Heart right ventricle (tissue), 16 donors: Measurements from ENCODE around the gene ARID5B. TPM values are rescaled to one million over a fixed set of nuclear protein-coding genes. Genes with fewer than 3 reads are reported as not detected.

ENCODE experiments used
- ATAC-seq, 8 donors: fragments of 200-7000 bp; cut with Tn5 transposase; one replicate each; pipeline ENCODE4 v1.9.1; 2020; ENCODE audit warnings: mild to moderate bottlenecking in 8 of 8, moderate library complexity in 8 of 8, moderate number of reproducible peaks in 1 of 8
- DNase-seq, 2 donors: peaks; one replicate each; pipeline ENCODE4 v3.0.0-alpha.2; 2020
- H3K27ac ChIP-seq, 10 donors: fragments of 200-600 bp; sonication (generic) in 2 of 10; one replicate each; pipeline versions ENCODE4 v1.5.0 to v1.8.0; 2020 to 2022; ENCODE audit warnings: mild to moderate bottlenecking in 3 of 10
- H3K27me3 ChIP-seq, 7 donors: fragments of 200-600 bp; one replicate each; pipeline ENCODE4 v1.8.0; 2021 to 2022; ENCODE audit warnings: mild to moderate bottlenecking in 2 of 7
- H3K36me3 ChIP-seq, 9 donors: fragments of 200-600 bp; sonication (generic) in 1 of 9; one replicate each; pipeline versions ENCODE4 v1.5.0 to v1.8.0; 2020 to 2022; ENCODE audit warnings: mild to moderate bottlenecking in 2 of 9
- H3K4me1 ChIP-seq, 9 donors: fragments of 200-600 bp; sonication (generic) in 1 of 9; one replicate each; pipeline versions ENCODE4 v1.5.0 to v1.8.0; 2020 to 2022; ENCODE audit warnings: mild to moderate bottlenecking in 4 of 9
- H3K4me3 ChIP-seq, 10 donors: fragments of 200-600 bp; sonication (generic) in 2 of 10; one replicate each; pipeline versions ENCODE4 v1.5.0 to v1.8.0; 2020 to 2022; ENCODE audit warnings: mild to moderate bottlenecking in 7 of 10, moderate library complexity in 2 of 10
- H3K9me3 ChIP-seq, 11 donors: fragments of 200-600 bp in 10 of 11; sonication (generic) in 2 of 11; one replicate each; pipeline versions ENCODE4 v1.5.0 to v1.8.0; 2013 to 2022; ENCODE audit warnings: mild to moderate bottlenecking in 2 of 11, control low read depth in 1 of 11, moderate library complexity in 1 of 11
- WGBS, 2 donors: extraction: QIAGEN DNeasy Blood & Tissue Kit; methylation state at CpG; one replicate each; pipeline ENCODE4 v1.1.7; 2013; ENCODE audit warnings: inconsistent platforms in 1 of 2; 5-methylcytosine and 5-hydroxymethylcytosine counted together
- intact Hi-C, 10 donors: fragments of 100-400 bp; cut with DNase I; formaldehyde crosslinking; loops; one replicate each; pipeline versions ENCODE4 v1.11.1 to v1.14.2; 2022
- polyA plus RNA-seq, 2 donors: library from polyadenylated mRNA; stranded (reverse); fragments of 200-250 nt; gene quantifications; one replicate each; pipeline ENCODE4 v1.2.3, GENCODE V29; 2013
- total RNA-seq, 10 donors: library from RNA; stranded (reverse); fragmentation: NEBNext Ultra II Directional in 3 of 10; extraction: Animal tissue kit (Norgen Biotek cat#: 25700) in 3 of 10; gene quantifications; one replicate each; pipeline versions ENCODE4 v1.2.1 to v1.2.4, GENCODE V29; 2021 to 2023
- TF ChIP-seq, protein P1 (sequence below), 9 donors: fragments of 200-600 bp; sonication (generic) in 2 of 9; IDR thresholded peaks; one replicate each; pipeline versions ENCODE4 v1.5.0 to v1.8.0; 2021 to 2022; ENCODE audit warnings: antibody characterized with exemption in 9 of 9, mild to moderate bottlenecking in 5 of 9, moderate library complexity in 1 of 9
- donor health status: Arrhythmogenic right ventricular cardiomyopathy.
- donor health status: ischemic (EF 13 %, LVEDD 7.1; RV severe dilation, severe dysfunction).
- donor health status: healthy with polysubstance abuse.
- donor health status: DM: no; HTN: yes; CAD: no.
- donor health status: DM: no; HTN: no; CAD: no.
- donor health status: ischemic (EF 25% LVEDD 6.9; RV normal size, moderate dysfunction).
- donor health status: ischemic (EF 25% LVEDD 5.7; RV mildly dilated, moderate dysfunction).
- donor health status: healthy.
- donor health status: DM: yes; HTN: yes; CAD: no.
- donor health status: Ischemic cardiomyopathy.
- donor health status: ischemic (EF 35%, LVEDD 5.7; RV mildly dilated, moderate dysfunction).
- donor health status: nonischemic (EF 11% LVEDD 7.7; RV severe dilation, severe dysfunction).
- donor health status: DM: yes; HTN: yes; CAD: no.
- donor health status: PGD.
- donor health status: ischemic (EF 29% LVEDD 5.4; RV normal size, mild dysfunction).
- donor health status: nonischemic (EF 23%, LVEDD 6.1; RV moderate dilation, normal function).

Gene ARID5B
- total and polyA plus RNA-seq, 12 donors = 5.3 to 108 (median 25.5) TPM

DNA sequence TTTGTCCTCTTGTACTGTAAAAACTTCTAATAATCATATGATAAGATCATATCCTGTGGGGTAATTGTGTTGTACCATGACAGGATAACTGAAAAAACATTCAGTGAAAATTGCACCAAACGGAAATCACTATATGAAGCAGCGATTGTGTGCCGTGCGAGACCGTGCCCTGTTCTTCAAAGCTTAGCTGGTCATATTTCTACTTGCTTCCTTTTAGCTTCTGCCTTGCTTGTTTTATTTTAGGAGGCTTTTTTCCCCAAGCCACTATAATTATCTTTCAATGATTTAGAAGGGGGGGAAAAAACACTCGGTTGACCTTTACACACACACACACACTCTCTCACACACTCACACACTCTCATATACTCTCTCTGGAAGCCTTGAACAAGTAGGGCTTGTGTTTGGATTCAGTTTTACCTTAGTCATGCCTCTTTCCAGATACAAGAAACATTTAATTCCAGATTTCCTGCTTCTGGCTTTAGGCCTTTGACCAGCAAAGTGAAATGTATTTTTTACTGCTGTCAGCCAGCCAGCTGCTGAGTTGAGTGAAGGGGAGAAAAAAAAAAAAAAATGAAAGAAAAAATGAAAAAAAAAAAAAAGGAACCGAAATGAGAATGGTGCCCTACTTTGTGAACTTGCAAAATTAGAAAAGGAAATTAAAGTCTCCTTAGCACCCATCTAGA, 181.4 kb downstream of the ARID5B start:
- peak overlapping the region; percentile 63 to 93 (median 88) for H3K27ac ChIP-seq
- no peaks in the 10 kb centered on the region for H3K27me3 ChIP-seq
- H3K9me3 ChIP-seq = no peaks in the 10 kb centered on the region
- peaks cover 0 to 48% (median 14%) of the 10 kb centered on the region in 9 donors for H3K36me3 ChIP-seq
- peaks cover 18 to 69% (median 59%) of the 10 kb centered on the region in 9 donors for H3K4me1 ChIP-seq
- 3 to 12% methylated on average over 7 of the region's 7 CpGs for WGBS, 2 donors
- peak overlapping the region in 7 of 10 donors; percentile 1 to 27 (median 17) for H3K4me3 ChIP-seq
- peak; percentile 36 to 68 (median 54) for ATAC-seq
- DNase-seq = peak in 1 of 2 donors; percentile 43
- TF ChIP-seq, protein P1, sequence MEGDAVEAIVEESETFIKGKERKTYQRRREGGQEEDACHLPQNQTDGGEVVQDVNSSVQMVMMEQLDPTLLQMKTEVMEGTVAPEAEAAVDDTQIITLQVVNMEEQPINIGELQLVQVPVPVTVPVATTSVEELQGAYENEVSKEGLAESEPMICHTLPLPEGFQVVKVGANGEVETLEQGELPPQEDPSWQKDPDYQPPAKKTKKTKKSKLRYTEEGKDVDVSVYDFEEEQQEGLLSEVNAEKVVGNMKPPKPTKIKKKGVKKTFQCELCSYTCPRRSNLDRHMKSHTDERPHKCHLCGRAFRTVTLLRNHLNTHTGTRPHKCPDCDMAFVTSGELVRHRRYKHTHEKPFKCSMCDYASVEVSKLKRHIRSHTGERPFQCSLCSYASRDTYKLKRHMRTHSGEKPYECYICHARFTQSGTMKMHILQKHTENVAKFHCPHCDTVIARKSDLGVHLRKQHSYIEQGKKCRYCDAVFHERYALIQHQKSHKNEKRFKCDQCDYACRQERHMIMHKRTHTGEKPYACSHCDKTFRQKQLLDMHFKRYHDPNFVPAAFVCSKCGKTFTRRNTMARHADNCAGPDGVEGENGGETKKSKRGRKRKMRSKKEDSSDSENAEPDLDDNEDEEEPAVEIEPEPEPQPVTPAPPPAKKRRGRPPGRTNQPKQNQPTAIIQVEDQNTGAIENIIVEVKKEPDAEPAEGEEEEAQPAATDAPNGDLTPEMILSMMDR (IDR thresholded peaks at IDR 0.05) = no peak
- intact Hi-C loops = loop anchor here in 6 of 10 donors (2.0 to 5.0 kb wide), 3 partner anchors 34 to 181 kb away; partner anchors contain the start of gene ARID5B (in 1 of the 6)

DNA sequence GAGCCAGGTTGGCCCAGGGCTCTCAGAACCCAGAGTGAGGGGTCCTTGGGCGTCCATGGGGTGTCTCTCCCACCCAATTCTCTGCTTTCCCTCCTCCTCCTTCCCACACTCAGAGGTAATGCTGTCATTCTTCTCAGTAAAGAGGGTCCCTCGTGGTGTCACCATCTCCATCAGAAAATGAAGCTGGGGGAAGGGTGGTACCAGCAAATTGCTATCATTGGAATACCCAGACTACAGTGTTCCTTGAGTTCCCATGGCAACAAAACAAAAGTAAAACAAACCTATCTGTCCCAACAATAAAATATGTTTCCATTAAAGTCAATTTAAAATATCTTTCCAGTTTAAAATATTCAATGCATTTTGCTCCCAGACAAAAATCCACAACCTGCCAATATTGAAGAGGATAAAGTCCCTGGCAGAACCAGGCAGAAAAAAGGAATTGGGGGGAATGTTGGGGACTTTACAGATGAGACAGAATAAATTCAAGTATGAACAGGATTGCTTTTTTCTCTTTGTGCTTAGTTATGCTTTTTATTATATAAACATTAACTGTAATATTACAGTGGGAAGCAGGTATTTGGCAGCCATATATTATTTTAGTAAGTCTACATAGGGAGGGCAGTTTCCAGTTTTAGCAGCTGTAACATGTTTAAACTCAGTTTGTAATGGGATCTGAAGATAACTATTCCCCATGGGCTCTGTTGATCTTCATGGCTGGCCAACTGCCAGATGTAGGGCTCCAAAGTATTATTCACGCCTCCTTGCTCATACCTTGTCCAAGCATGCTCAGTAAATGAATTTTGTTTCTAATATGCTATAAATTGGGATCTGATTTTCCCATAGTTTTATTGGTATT, 182.1 kb downstream of the ARID5B start:
- Histone ChIP-seq H3K27ac (peak overlapping the region; percentile 63 to 93 (median 88)), H3K4me3 (peak overlapping the region in 5 of 10 donors; percentile 1 to 27 (median 14)), H3K4me1 (peaks cover 18 to 62% (median 55%) of the 10 kb centered on the region in 9 donors), H3K9me3 (no peaks in the 10 kb centered on the region), H3K27me3 (no peaks in the 10 kb centered on the region), H3K36me3 (peaks cover 0 to 49% (median 21%) of the 10 kb centered on the region in 9 donors)
- ATAC-seq = peak; percentile 65 to 86 (median 82)
- WGBS, 2 donors = 27% methylated on average over 3 of the region's 3 CpGs
- DNase-seq = peak; percentile 42 to 81
- TF ChIP-seq, protein P1 (IDR thresholded peaks at IDR 0.05) = no peak
- intact Hi-C loops = loop anchor here in 6 of 10 donors (2.0 to 5.0 kb wide), 3 partner anchors 35 to 181 kb away; partner anchors contain the start of gene ARID5B (in 1 of the 6)

DNA sequence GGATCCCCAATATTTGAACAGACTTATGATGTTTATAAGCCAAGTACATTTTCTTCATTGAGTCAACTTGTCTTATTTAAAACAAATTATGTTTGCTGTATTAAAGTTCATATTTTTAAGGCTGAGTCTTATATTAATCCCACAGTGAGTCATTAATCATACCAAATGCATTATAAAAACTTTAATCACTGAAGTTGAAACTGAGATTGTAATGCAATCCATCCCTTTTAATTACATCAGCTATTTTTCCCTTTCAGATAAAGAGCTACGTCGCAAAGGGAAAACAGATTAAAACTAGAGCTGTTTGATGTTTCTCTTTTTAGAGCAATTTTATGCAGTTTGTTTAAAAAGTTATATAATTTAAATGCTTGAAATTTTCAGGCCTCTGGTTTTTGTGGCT, 183.0 kb downstream of the ARID5B start:
- peak overlapping the region; percentile 63 to 93 (median 88) for H3K27ac ChIP-seq
- ATAC-seq (no peak), DNase-seq (no peak)
- WGBS, 2 donors = 38 to 46% methylated on average over 2 of the region's 2 CpGs
- H3K27me3 ChIP-seq = no peaks in the 10 kb centered on the region
- no peaks in the 10 kb centered on the region for H3K9me3 ChIP-seq
- H3K4me3 ChIP-seq = no peak overlapping the region
- peaks cover 0 to 53% (median 21%) of the 10 kb centered on the region in 9 donors for H3K36me3 ChIP-seq
- H3K4me1 ChIP-seq = peaks cover 18 to 62% (median 55%) of the 10 kb centered on the region in 9 donors
- TF ChIP-seq, protein P1 (IDR thresholded peaks at IDR 0.05) = no peak
- intact Hi-C loops = loop anchor here in 6 of 10 donors (5.0 kb wide), 2 partner anchors 37 to 182 kb away; partner anchors contain the start of gene ARID5B (in 1 of the 6)

DNA sequence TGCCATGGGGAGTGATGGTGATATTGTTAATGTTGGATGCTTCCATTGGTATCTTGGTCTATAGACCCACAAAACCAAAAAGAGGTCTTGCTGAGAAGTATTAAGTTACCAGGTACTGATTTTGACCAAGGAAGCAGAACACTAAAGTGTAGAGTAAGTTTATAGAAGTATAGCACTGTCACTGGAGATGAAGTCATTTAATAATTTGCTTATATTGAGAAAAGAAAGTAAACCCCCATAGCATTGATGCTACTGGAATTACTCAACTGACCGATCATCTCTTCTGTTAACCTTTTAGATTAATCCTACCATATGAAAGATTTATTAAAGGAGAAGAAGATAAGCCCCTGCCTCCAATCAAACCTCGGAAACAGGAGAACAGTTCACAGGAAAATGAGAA, 183.9 kb downstream of the ARID5B start:
- H3K4me1 ChIP-seq = peaks cover 18 to 52% (median 48%) of the 10 kb centered on the region in 9 donors
- peaks cover 0 to 54% (median 27%) of the 10 kb centered on the region in 9 donors for H3K36me3 ChIP-seq
- intact Hi-C loops = no loop called here
- WGBS, 2 donors = 95 to 96% methylated on average over 2 of the region's 2 CpGs
- ATAC-seq (no peak), DNase-seq (no peak)
- H3K27ac ChIP-seq = peak overlapping the region in 8 of 10 donors; percentile 86 to 93 (median 88)
- no peaks in the 10 kb centered on the region for H3K27me3 ChIP-seq
- H3K4me3 ChIP-seq = no peak overlapping the region
- no peaks in the 10 kb centered on the region for H3K9me3 ChIP-seq
- TF ChIP-seq, protein P1 (IDR thresholded peaks at IDR 0.05) = no peak
